HepG2 (cell line): ENCODE results near the gene ZNF234. TPM values are rescaled to one million over a fixed set of nuclear protein-coding genes. Genes with fewer than 3 reads are reported as not detected.

Experiments used
- ATAC-seq: fragments of 200-7000 bp; cut with Tn5 transposase; 3 replicates; pipeline ENCODE4 v1.9.1; 2020; ENCODE audit warnings: mild to moderate bottlenecking, moderate library complexity
- BruUV-seq: library from RNA; stranded (reverse); fragments of 400-500 nt; replicated peaks from 2 replicates; lab custom pipeline; 2021; lab: Mats Ljungman, UMichigan
- CTCF ChIA-PET: fragments of 300-600 bp; formaldehyde crosslinking; extraction: SDS; loops from one replicate; lab custom pipeline; 2021; ENCODE audit warnings: low total read pairs, inconsistent platforms, low intra/inter-chr PET ratio; lab: Yijun Ruan, JAX
- POLR2A ChIA-PET: fragments of 350-600 bp; sonication (Branson Sonifier 250); formaldehyde crosslinking; loops from one replicate; lab custom pipeline; 2020; ENCODE audit warnings: antibody characterized with exemption, inconsistent platforms; lab: Yijun Ruan, JAX
- DNase-seq: peaks from one replicate; pipeline ENCODE4 v3.0.0-alpha.2; 2015; ENCODE audit warnings: low spot score
- FAIRE-seq: peaks from 3 replicates; lab custom pipeline; 2011; peaks lifted over from hg19 to GRCh38; lab: Jason Lieb, UNC
- H2AFZ ChIP-seq: one replicate; pipeline ENCODE4 v1.6.1; 2011; ENCODE audit warnings: low read length, inconsistent platforms
- H3K27ac ChIP-seq: fragments of 300-600 bp; 3 replicates; pipeline ENCODE4 v1.8.0; 2011; ENCODE audit warnings: mixed run types, mild to moderate bottlenecking, mixed read lengths, low read length, inconsistent platforms; ENCODE audit not compliant: insufficient read depth; ENCODE audit errors: extremely low read length
- H3K27me3 ChIP-seq, 2 experiments: fragments of 200-600 bp in 1 of 2; 2 replicates in 1 of 2; 3 replicates in 1 of 2; pipeline versions ENCODE4 v1.6.0 to v1.8.0; 2011; ENCODE audit warnings: low read length in 2 of 2, mild to moderate bottlenecking in 2 of 2, moderate library complexity in 2 of 2, inconsistent platforms in 1 of 2; ENCODE audit not compliant: insufficient read depth in 2 of 2, control insufficient read depth in 1 of 2
- H3K36me3 ChIP-seq, 2 experiments: fragments of 200-600 bp in 1 of 2; replicated peaks in 1 of 2; 2 replicates in 1 of 2; 3 replicates in 1 of 2; pipeline versions ENCODE4 v1.5.1 to v1.8.0; 2011; ENCODE audit warnings: low read length in 2 of 2, inconsistent platforms in 1 of 2; ENCODE audit not compliant: insufficient read depth in 2 of 2, control insufficient read depth in 1 of 2
- H3K4me1 ChIP-seq: 2 replicates; pipeline ENCODE4 v1.5.1; 2012; ENCODE audit warnings: low read length, inconsistent platforms; ENCODE audit not compliant: insufficient read depth
- H3K4me2 ChIP-seq: 2 replicates; pipeline ENCODE4 v1.6.0; 2011; ENCODE audit warnings: low read depth, low read length, inconsistent platforms
- H3K4me3 ChIP-seq, 3 experiments: fragments of 200-600 bp in 1 of 3; sonication (generic), shearing (Covaris generic) in 1 of 3; replicated peaks in 1 of 3; 2 replicates each; pipeline ENCODE4 v1.5.1; 2011 to 2016; ENCODE audit warnings: low read length in 3 of 3, inconsistent platforms in 2 of 3, low read depth in 2 of 3, mild to moderate bottlenecking in 2 of 3, control low read depth in 1 of 3, mixed read lengths in 1 of 3; ENCODE audit not compliant: insufficient read depth in 1 of 3
- H3K79me2 ChIP-seq: one replicate; pipeline ENCODE4 v1.6.1; 2011; ENCODE audit warnings: low read length, inconsistent platforms; ENCODE audit not compliant: insufficient read depth
- H3K9ac ChIP-seq: 2 replicates; pipeline ENCODE4 v1.6.0; 2011; ENCODE audit warnings: mild to moderate bottlenecking, low read depth, low read length, inconsistent platforms; ENCODE audit not compliant: insufficient read depth
- H3K9me3 ChIP-seq: 2 replicates; pipeline ENCODE4 v1.5.1; 2012; ENCODE audit warnings: mild to moderate bottlenecking, low read length
- H4K20me1 ChIP-seq: 2 replicates; pipeline ENCODE4 v1.6.0; 2011; ENCODE audit warnings: inconsistent platforms, mild to moderate bottlenecking, low read length, moderate library complexity; ENCODE audit not compliant: insufficient read depth
- ATRX ChIP-seq: sonication (generic); formaldehyde crosslinking; IDR thresholded peaks from 2 replicates; pipeline ENCODE4 v1.4.0; 2020; ENCODE audit warnings: missing genetic modification reagents, borderline replicate concordance
- KMT2A ChIP-seq: sonication (generic); formaldehyde crosslinking; IDR thresholded peaks from 2 replicates; pipeline ENCODE4 v1.4.0; 2020; ENCODE audit warnings: missing genetic modification reagents
- ONECUT2 ChIP-seq: sonication (generic); formaldehyde crosslinking; IDR thresholded peaks from 2 replicates; pipeline ENCODE4 v1.4.0; 2020; ENCODE audit warnings: missing genetic modification reagents
- ZNF343 ChIP-seq: sonication (generic); formaldehyde crosslinking; IDR thresholded peaks from 2 replicates; pipeline ENCODE4 v1.4.0; 2020; ENCODE audit warnings: mild to moderate bottlenecking, missing genetic modification reagents
- ZNF563 ChIP-seq: sonication (generic); formaldehyde crosslinking; IDR thresholded peaks from 2 replicates; pipeline ENCODE4 v1.8.0; 2022; ENCODE audit warnings: mild to moderate bottlenecking, moderate library complexity, missing genetic modification reagents
- ZNF607 ChIP-seq: sonication (generic); formaldehyde crosslinking; IDR thresholded peaks from 2 replicates; pipeline ENCODE4 v1.5.1; 2020; ENCODE audit warnings: missing genetic modification reagents, mild to moderate bottlenecking, borderline replicate concordance
- ZZZ3 ChIP-seq: sonication (generic); formaldehyde crosslinking; IDR thresholded peaks from 2 replicates; pipeline ENCODE4 v1.4.0; 2020; ENCODE audit warnings: missing genetic modification reagents, mild to moderate bottlenecking, borderline replicate concordance
- in situ Hi-C: cut with HindIII; loops from 2 replicates; pipeline ENCODE4 v1.10.0; 2017; ENCODE audit warnings: low pct_unique_long_range_greater_than_20kb; ENCODE audit not compliant: extremely low pct_ligation_motif_present
- intact Hi-C: fragments of 100-400 bp; cut with micrococcal nuclease; formaldehyde crosslinking; loops from one replicate; pipeline ENCODE4 v1.10.0; 2022; ENCODE audit not compliant: unreplicated experiment
- polyA plus RNA-seq, 8 experiments: library from polyadenylated mRNA; depleted of rRNA in 3 of 8; stranded (reverse) in 7 of 8; unstranded in 1 of 8; fragments of >200 nt; fragmentation: Illumina TruSeq in 4 of 8; extraction: Trizol in 4 of 8; gene quantifications; 2 replicates each; pipeline versions ENCODE4 v1.2.1 to v1.2.3, GENCODE V29; 2011 to 2016; ENCODE audit warnings: low read depth in 4 of 8, missing spikeins in 1 of 8, mixed read lengths in 1 of 8; ENCODE audit not compliant: insufficient read depth in 1 of 8
- total RNA-seq, 5 experiments: library from RNA; depleted of rRNA; stranded (reverse); fragments of >200 nt; fragmentation: Illumina TruSeq; extraction: Trizol; gene quantifications; 2 replicates each; pipeline ENCODE4 v1.2.3, GENCODE V29; 2016; ENCODE audit warnings: low read depth in 1 of 5
- TF ChIP-seq, protein P1 (sequence below): sonication (generic); formaldehyde crosslinking; IDR thresholded peaks from 2 replicates; pipeline ENCODE4 v1.8.1; 2023; ENCODE audit warnings: mild to moderate bottlenecking, inconsistent platforms, moderate library complexity, missing genetic modification reagents, borderline replicate concordance
- TF ChIP-seq, protein P2 (sequence below), 2 experiments: fragments of 450-650 bp in 1 of 2; sonication (generic) in 1 of 2; formaldehyde crosslinking in 1 of 2; IDR thresholded peaks; 2 replicates each; pipeline versions ENCODE4 v1.6.1 to v1.8.0; 2016 to 2022; ENCODE audit warnings: antibody characterized with exemption in 1 of 2, mild to moderate bottlenecking in 1 of 2, missing genetic modification reagents in 1 of 2
- TF ChIP-seq, protein P3 (sequence below): sonication (generic); formaldehyde crosslinking; IDR thresholded peaks from 2 replicates; pipeline ENCODE4 v1.4.0; 2020; ENCODE audit warnings: missing genetic modification reagents
- TF ChIP-seq, protein P4 (sequence below): sonication (generic); formaldehyde crosslinking; IDR thresholded peaks from 2 replicates; pipeline ENCODE4 v1.5.0; 2020; ENCODE audit warnings: missing genetic modification reagents

The ZNF234 gene
- total and polyA plus RNA-seq, 2 of the 13 experiments (the other 11 are each of a cell fraction or from before 2014, with no cell fraction given) = 3.5 to 11.2 TPM

DNA sequence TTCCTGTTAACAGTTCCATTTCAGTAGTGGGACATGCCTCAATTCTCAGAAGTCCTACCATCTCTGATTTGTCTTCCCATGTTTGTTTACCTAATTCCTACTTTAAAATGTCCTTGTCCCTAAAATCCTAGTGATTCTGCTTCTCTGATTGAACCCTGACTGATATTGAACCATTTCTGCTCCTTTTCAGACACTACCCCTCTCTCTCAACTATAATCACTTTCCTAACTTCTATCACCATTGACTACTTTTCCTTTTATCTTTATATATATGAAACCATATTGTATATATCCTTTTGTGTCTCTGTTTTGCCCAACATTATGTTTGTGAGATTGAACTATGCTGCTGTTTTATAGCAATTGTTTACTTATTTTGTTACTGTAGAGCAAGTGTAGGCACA is 55.4 kb downstream of the ZNF234 start:
- POLR2A ChIA-PET = no interaction called here
- DNase-seq (no peak), ATAC-seq (no peak), FAIRE-seq (no peak)
- Histone ChIP-seq H4K20me1 (no peaks in the 10 kb centered on the region), H3K4me2 (no peak overlapping the region), H3K9me3 (peaks cover 9% of the 10 kb centered on the region; the same call in 1 of the 2 replicates), H3K79me2 (no peaks in the 10 kb centered on the region), H3K27me3 (no peaks in the 10 kb centered on the region), H3K9ac (no peak overlapping the region), H3K27ac (no peak overlapping the region), H3K36me3 (no peaks in the 10 kb centered on the region), H3K4me3 (no peak overlapping the region), H3K4me1 (no peaks in the 10 kb centered on the region), H2AFZ (no peak overlapping the region)
- BruUV-seq = no TSS peak
- CTCF ChIA-PET = no interaction called here
- in situ Hi-C loops (no loop called here), intact Hi-C loops (no loop called here)
- TF ChIP-seq ONECUT2 (CRISPR knock-in tag) (no peak), ZNF607 (CRISPR knock-in tag) (no peak), ATRX (no peak), KMT2A (CRISPR knock-in tag) (no peak), ZNF343 (CRISPR knock-in tag) (no peak), ZNF563 (no peak), ZZZ3 (CRISPR knock-in tag) (no peak)
- TF ChIP-seq, protein P1, sequence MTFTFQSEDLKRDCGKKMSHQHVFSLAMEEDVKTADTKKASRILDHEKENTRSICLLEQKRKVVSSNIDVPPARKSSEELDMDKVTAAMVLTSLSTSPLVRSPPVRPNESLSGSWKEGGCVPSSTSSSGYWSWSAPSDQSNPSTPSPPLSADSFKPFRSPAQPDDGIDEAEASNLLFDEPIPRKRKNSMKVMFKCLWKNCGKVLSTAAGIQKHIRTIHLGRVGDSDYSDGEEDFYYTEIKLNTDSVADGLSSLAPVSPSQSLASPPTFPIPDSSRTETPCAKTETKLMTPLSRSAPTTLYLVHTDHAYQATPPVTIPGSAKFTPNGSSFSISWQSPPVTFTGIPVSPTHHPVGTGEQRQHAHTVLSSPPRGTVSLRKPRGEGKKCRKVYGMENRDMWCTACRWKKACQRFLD = no peak
- TF ChIP-seq, protein P2, sequence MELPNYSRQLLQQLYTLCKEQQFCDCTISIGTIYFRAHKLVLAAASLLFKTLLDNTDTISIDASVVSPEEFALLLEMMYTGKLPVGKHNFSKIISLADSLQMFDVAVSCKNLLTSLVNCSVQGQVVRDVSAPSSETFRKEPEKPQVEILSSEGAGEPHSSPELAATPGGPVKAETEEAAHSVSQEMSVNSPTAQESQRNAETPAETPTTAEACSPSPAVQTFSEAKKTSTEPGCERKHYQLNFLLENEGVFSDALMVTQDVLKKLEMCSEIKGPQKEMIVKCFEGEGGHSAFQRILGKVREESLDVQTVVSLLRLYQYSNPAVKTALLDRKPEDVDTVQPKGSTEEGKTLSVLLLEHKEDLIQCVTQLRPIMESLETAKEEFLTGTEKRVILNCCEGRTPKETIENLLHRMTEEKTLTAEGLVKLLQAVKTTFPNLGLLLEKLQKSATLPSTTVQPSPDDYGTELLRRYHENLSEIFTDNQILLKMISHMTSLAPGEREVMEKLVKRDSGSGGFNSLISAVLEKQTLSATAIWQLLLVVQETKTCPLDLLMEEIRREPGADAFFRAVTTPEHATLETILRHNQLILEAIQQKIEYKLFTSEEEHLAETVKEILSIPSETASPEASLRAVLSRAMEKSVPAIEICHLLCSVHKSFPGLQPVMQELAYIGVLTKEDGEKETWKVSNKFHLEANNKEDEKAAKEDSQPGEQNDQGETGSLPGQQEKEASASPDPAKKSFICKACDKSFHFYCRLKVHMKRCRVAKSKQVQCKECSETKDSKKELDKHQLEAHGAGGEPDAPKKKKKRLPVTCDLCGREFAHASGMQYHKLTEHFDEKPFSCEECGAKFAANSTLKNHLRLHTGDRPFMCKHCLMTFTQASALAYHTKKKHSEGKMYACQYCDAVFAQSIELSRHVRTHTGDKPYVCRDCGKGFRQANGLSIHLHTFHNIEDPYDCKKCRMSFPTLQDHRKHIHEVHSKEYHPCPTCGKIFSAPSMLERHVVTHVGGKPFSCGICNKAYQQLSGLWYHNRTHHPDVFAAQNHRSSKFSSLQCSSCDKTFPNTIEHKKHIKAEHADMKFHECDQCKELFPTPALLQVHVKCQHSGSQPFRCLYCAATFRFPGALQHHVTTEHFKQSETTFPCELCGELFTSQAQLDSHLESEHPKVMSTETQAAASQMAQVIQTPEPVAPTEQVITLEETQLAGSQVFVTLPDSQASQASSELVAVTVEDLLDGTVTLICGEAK (IDR thresholded peaks at IDR 0.05) = no peak
- TF ChIP-seq, protein P2 (CRISPR knock-in tag; IDR thresholded peaks at IDR 0.05) = no peak
- TF ChIP-seq, protein P3, sequence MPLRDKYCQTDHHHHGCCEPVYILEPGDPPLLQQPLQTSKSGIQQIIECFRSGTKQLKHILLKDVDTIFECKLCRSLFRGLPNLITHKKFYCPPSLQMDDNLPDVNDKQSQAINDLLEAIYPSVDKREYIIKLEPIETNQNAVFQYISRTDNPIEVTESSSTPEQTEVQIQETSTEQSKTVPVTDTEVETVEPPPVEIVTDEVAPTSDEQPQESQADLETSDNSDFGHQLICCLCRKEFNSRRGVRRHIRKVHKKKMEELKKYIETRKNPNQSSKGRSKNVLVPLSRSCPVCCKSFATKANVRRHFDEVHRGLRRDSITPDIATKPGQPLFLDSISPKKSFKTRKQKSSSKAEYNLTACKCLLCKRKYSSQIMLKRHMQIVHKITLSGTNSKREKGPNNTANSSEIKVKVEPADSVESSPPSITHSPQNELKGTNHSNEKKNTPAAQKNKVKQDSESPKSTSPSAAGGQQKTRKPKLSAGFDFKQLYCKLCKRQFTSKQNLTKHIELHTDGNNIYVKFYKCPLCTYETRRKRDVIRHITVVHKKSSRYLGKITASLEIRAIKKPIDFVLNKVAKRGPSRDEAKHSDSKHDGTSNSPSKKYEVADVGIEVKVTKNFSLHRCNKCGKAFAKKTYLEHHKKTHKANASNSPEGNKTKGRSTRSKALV (CRISPR knock-in tag) = no peak
- TF ChIP-seq, protein P4, sequence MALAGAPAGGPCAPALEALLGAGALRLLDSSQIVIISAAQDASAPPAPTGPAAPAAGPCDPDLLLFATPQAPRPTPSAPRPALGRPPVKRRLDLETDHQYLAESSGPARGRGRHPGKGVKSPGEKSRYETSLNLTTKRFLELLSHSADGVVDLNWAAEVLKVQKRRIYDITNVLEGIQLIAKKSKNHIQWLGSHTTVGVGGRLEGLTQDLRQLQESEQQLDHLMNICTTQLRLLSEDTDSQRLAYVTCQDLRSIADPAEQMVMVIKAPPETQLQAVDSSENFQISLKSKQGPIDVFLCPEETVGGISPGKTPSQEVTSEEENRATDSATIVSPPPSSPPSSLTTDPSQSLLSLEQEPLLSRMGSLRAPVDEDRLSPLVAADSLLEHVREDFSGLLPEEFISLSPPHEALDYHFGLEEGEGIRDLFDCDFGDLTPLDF (CRISPR knock-in tag) = no peak
